Neutrophil (primary cell): ENCODE data around the gene PNMA8C.

Experiments
- H3K27ac ChIP-seq: fragments of 200-600 bp; sonication (generic); 2 replicates; pipeline ENCODE4 v1.5.1; 2016; ENCODE audit warnings: mild to moderate bottlenecking, moderate library complexity
- H3K27me3 ChIP-seq: fragments of 200-600 bp; sonication (generic); 2 replicates; pipeline ENCODE4 v1.6.0; 2016; ENCODE audit warnings: mild to moderate bottlenecking
- H3K36me3 ChIP-seq: fragments of 200-600 bp; sonication (generic); 2 replicates; pipeline ENCODE4 v1.5.1; 2017
- H3K4me1 ChIP-seq, 2 experiments: fragments of 200-600 bp in 1 of 2; sonication (generic) in 1 of 2; 1 replicate in 1 of 2; 2 replicates in 1 of 2; pipeline versions ENCODE4 v1.5.1 to v1.6.1; 2013 to 2016; ENCODE audit warnings: low read depth in 1 of 2, low read length in 1 of 2, mild to moderate bottlenecking in 1 of 2, moderate library complexity in 1 of 2; ENCODE audit not compliant: control insufficient read depth in 1 of 2, insufficient read depth in 1 of 2
- H3K4me3 ChIP-seq, 2 experiments: fragments of 200-600 bp in 1 of 2; sonication (generic) in 1 of 2; 1 replicate in 1 of 2; 2 replicates in 1 of 2; pipeline ENCODE4 v1.5.1; 2013 to 2016; ENCODE audit warnings: low read depth in 1 of 2, low read length in 1 of 2, mild to moderate bottlenecking in 1 of 2, moderate library complexity in 1 of 2
- H3K9me3 ChIP-seq: fragments of 200-600 bp; sonication (generic); 2 replicates; pipeline ENCODE4 v1.5.1; 2016
- TF ChIP-seq, protein P1 (sequence below): fragments of 200-600 bp; sonication (generic); IDR thresholded peaks from 2 replicates; pipeline ENCODE4 v1.5.1; 2016; ENCODE audit warnings: antibody characterized with exemption

PNMA8C gene

DNA sequence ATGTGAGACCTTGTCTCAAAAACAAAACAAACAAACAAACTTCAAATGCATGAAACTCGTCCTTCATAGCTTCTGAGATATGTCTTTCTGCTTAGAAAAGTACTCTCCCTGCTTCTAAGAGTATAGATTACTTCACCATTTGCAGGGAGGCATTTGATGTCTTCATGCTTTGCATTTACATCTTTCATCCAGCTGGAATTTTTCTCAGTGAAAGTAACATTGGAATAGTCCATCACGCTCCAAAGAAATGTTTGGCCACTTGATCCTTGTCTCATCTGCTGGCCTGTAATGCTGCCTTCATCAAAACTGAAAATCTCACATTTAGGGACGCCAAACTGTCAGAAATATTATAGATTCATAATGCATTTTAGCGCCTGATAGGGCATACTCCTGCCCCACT lies 23.4 kb upstream of the PNMA8C start:
- H3K4me1 ChIP-seq: no peaks in the 10 kb centered on the region
- H3K4me3 ChIP-seq: no peak overlapping the region
- H3K36me3 ChIP-seq: no peaks in the 10 kb centered on the region
- H3K9me3 ChIP-seq: no peaks in the 10 kb centered on the region
- peaks cover 39% of the 10 kb centered on the region for H3K27me3 ChIP-seq
- H3K27ac ChIP-seq: no peak overlapping the region
- TF ChIP-seq, protein P1, sequence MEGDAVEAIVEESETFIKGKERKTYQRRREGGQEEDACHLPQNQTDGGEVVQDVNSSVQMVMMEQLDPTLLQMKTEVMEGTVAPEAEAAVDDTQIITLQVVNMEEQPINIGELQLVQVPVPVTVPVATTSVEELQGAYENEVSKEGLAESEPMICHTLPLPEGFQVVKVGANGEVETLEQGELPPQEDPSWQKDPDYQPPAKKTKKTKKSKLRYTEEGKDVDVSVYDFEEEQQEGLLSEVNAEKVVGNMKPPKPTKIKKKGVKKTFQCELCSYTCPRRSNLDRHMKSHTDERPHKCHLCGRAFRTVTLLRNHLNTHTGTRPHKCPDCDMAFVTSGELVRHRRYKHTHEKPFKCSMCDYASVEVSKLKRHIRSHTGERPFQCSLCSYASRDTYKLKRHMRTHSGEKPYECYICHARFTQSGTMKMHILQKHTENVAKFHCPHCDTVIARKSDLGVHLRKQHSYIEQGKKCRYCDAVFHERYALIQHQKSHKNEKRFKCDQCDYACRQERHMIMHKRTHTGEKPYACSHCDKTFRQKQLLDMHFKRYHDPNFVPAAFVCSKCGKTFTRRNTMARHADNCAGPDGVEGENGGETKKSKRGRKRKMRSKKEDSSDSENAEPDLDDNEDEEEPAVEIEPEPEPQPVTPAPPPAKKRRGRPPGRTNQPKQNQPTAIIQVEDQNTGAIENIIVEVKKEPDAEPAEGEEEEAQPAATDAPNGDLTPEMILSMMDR: no peak

DNA sequence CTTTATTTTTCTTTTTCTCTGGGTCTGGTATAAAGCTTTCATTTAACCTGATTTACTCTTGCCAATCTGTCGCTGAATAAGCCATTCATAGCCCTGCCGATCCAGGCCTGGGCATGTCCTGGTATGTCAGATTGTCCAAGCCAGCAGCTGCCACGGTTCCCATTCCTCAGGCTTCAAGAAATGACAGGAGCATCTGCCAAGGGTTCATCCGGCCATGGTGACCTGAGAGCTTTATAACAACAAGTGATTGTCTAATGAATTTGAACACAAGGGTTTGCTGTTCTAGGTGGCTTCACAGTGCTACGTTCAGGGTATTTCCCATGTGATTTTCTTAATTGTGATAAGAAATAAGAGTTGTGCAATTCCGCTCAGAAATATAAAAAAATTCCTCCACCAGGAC lies 22.6 kb upstream of the PNMA8C start:
- Histone ChIP-seq H3K9me3 (no peaks in the 10 kb centered on the region), H3K27me3 (peaks cover 44% of the 10 kb centered on the region), H3K4me1 (no peaks in the 10 kb centered on the region), H3K4me3 (no peak overlapping the region), H3K36me3 (no peaks in the 10 kb centered on the region), H3K27ac (no peak overlapping the region)
- TF ChIP-seq, protein P1: no peak

DNA sequence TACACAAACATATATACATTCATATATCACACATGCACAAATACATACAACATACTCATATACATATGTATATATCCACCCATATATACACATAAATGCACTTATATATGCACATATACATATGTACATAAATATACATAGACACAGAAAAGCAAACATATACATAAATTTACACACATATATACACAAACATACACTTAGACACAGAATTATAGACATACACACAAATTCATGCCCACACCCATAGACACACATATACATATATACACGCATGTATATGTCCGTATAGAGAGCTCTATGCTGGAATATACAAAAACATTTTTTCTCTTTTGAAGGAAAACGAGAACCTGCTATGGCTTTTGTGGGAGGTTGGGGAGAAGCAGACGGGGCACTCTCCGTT lies 22.0 kb upstream of the PNMA8C start:
- Histone ChIP-seq H3K4me1 (no peaks in the 10 kb centered on the region), H3K4me3 (no peak overlapping the region), H3K27me3 (peaks cover 44% of the 10 kb centered on the region), H3K27ac (no peak overlapping the region), H3K9me3 (no peaks in the 10 kb centered on the region), H3K36me3 (no peaks in the 10 kb centered on the region)
- TF ChIP-seq, protein P1: no peak

DNA sequence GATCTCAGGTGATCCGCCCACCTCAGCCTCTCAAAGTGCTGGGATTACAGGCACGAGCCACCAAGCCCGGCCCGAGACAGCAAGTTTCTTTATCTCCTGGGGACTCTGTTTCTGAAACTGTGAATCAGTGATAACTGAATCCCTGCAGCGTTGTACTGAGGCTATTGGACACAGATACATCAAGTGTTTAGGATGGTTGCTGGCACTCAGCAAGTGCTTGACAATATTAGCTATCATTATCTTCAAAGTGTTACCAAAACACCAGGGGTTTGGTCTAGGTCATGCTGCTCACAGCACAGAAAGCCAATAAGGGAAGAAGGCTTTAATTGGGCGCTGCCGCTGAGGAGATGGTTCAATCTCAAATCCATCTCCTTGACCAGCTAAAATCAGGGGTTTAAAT lies 20.5 kb upstream of the PNMA8C start:
- no peak overlapping the region for H3K27ac ChIP-seq
- H3K36me3 ChIP-seq: no peaks in the 10 kb centered on the region
- TF ChIP-seq, protein P1: no peak
- no peaks in the 10 kb centered on the region for H3K4me1 ChIP-seq
- H3K9me3 ChIP-seq: no peaks in the 10 kb centered on the region
- H3K4me3 ChIP-seq: no peak overlapping the region
- H3K27me3 ChIP-seq: peaks cover 38% of the 10 kb centered on the region

DNA sequence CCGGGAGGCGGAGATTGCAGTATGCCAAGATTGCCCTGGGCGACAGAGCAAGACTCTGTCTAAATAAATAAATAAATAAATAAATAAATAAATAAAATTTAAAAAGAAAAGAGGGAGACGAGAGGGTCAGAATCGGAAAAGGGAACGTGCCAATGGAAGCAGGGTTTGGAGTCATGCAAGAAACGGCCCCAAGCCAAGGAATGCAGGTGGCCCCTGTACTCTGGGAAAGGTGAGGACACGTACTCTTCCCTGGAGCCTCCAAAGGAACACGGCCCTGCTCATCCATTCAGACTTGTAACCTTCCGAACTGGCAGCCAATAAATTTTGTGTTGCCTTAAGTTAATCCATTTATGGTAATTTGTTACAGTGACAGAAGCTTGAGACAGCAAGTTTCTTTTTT lies 19.9 kb upstream of the PNMA8C start:
- Histone ChIP-seq H3K27ac (no peak overlapping the region), H3K4me3 (no peak overlapping the region), H3K36me3 (no peaks in the 10 kb centered on the region), H3K9me3 (no peaks in the 10 kb centered on the region), H3K27me3 (peaks cover 32% of the 10 kb centered on the region), H3K4me1 (no peaks in the 10 kb centered on the region)
- TF ChIP-seq, protein P1: no peak

DNA sequence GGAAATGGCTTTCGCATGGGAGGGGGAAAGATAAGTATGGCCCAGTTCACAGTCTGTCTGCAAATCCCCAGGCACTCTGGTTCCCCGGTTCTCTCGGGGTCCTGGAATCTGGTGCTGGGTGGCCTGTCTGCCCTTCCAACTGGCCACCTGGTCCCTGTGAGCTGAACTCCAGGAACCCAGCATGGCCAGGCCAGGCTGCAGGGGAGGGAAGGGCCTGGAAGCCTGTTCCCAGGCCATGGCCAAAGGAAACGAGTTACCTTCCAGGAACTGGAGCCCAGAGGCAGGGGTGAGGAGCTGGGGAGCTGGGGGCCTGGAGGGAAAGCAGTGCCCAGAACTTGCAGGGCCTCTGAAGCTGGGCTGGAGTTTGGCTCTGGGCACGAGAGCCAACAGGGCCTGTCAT lies 19.1 kb upstream of the PNMA8C start:
- TF ChIP-seq, protein P1: no peak
- Histone ChIP-seq H3K9me3 (no peaks in the 10 kb centered on the region), H3K27ac (no peak overlapping the region), H3K4me1 (no peaks in the 10 kb centered on the region), H3K36me3 (no peaks in the 10 kb centered on the region), H3K27me3 (peaks cover 27% of the 10 kb centered on the region), H3K4me3 (no peak overlapping the region)
